Natural killer cell (primary cell): Measurements from ENCODE around the gene OR6N1. TPM values are rescaled to one million over a fixed set of nuclear protein-coding genes. Genes with fewer than 3 reads are reported as not detected.

Experiments used
- ATAC-seq, 3 donors: fragments of 150-1000 bp in 2 of 3; fragments of 200-7000 bp in 1 of 3; cut with Tn5 transposase; 1 replicate in 1 of 3; 2 replicates in 2 of 3; pipeline ENCODE4 v1.10.0; 2021; ENCODE audit warnings: mild to moderate bottlenecking in 2 of 3, moderate library complexity in 2 of 3
- DNase-seq, 2 donors: peaks; one replicate each; pipeline versions ENCODE4 v3.0.0 to v3.0.0-alpha.2; 2013 to 2021; ENCODE audit warnings: mixed read lengths in 1 of 2
- H3K27ac ChIP-seq: one replicate; pipeline ENCODE4 v1.5.1; 2013; ENCODE audit warnings: mild to moderate bottlenecking, low read length
- H3K27me3 ChIP-seq: one replicate; pipeline ENCODE4 v1.6.1; 2013; ENCODE audit warnings: low read length; ENCODE audit not compliant: control insufficient read depth, insufficient read depth
- H3K36me3 ChIP-seq: one replicate; pipeline ENCODE4 v1.6.1; 2013; ENCODE audit warnings: low read length; ENCODE audit not compliant: control insufficient read depth, insufficient read depth
- H3K4me1 ChIP-seq: one replicate; pipeline ENCODE4 v1.6.1; 2013; ENCODE audit warnings: low read length; ENCODE audit not compliant: control insufficient read depth, insufficient read depth
- H3K4me3 ChIP-seq: one replicate; pipeline ENCODE4 v1.5.1; 2013; ENCODE audit warnings: low read length
- H3K9me3 ChIP-seq: one replicate; pipeline ENCODE4 v1.6.1; 2013; ENCODE audit warnings: low read length; ENCODE audit not compliant: control insufficient read depth, insufficient read depth
- H3K27ac Mint-ChIP-seq, 2 donors: one replicate each; pipeline ENCODE4 v1.8.0; 2022; ENCODE audit warnings: mild to moderate bottlenecking in 2 of 2, mixed read lengths in 2 of 2, moderate library complexity in 1 of 2
- H3K27me3 Mint-ChIP-seq, 2 donors: one replicate each; pipeline ENCODE4 v1.8.0; 2022; ENCODE audit warnings: low read depth in 2 of 2, mixed read lengths in 2 of 2
- H3K36me3 Mint-ChIP-seq: one replicate; pipeline ENCODE4 v1.8.0; 2022; ENCODE audit warnings: mixed read lengths
- H3K4me1 Mint-ChIP-seq, 2 donors: one replicate each; pipeline ENCODE4 v1.8.0; 2022; ENCODE audit warnings: mixed read lengths in 2 of 2
- H3K4me3 Mint-ChIP-seq: one replicate; pipeline ENCODE4 v1.8.0; 2022; ENCODE audit warnings: mild to moderate bottlenecking, moderate library complexity, mixed read lengths
- H3K9me3 Mint-ChIP-seq, 2 donors: one replicate each; pipeline ENCODE4 v1.8.0; 2022; ENCODE audit warnings: mixed read lengths in 2 of 2
- CTCF ChIP-seq: fragments of 200-600 bp; IDR thresholded peaks from one replicate; pipeline ENCODE4 v1.8.0; 2022; ENCODE audit warnings: antibody characterized with exemption
- WGBS: methylation state at CpG from one replicate; pipeline ENCODE4 v1.1.7; 2013; ENCODE audit warnings: missing lambda C conversion rate; ENCODE audit not compliant: insufficient coverage; 5-methylcytosine and 5-hydroxymethylcytosine counted together
- intact Hi-C: fragments of 100-400 bp; cut with micrococcal nuclease; formaldehyde crosslinking; loops from one replicate; pipeline ENCODE4 v1.14.2; 2022
- total RNA-seq, 4 donors: library from RNA; stranded (reverse); fragments of 120-200 nt in 1 of 4; gene quantifications; one replicate each; pipeline versions ENCODE4 v1.2.3 to v1.2.4, GENCODE V29; 2013 to 2022

Gene OR6N1
- 1 to 10 TPM in 1 of 3 donors, not detected in 2; 4.0 TPM for total RNA-seq
- not detected for total RNA-seq (2013)

- H3K4me1 ChIP-seq = no peaks in the 10 kb centered on the region
- 95% methylated on average over 3 of the region's 6 CpGs for WGBS
- Mint-ChIP-seq H3K4me1 (no peaks in the 10 kb centered on the region), H3K27ac (no peak within 1 kb of the TSS), H3K36me3 (no peaks in the 10 kb centered on the region), H3K27me3 (peaks cover 8 to 10% of the 10 kb centered on the region in 2 donors), H3K4me3 (no peak within 1 kb of the TSS), H3K9me3 (peaks cover 0 to 2% of the 10 kb centered on the region in 2 donors)
- DNase-seq (no peak), ATAC-seq (no peak)
- intact Hi-C loops = no loop called here
- no peaks in the 10 kb centered on the region for H3K27me3 ChIP-seq
- no peak for TF ChIP-seq CTCF
- H3K36me3 ChIP-seq = no peaks in the 10 kb centered on the region
- no peak within 1 kb of the TSS for H3K4me3 ChIP-seq
- no peak within 1 kb of the TSS for H3K27ac ChIP-seq
- H3K9me3 ChIP-seq = no peaks in the 10 kb centered on the region
Measured at GRCh38 chr1:158771950-158772866, at the start of gene OR6N1. Gene OR6N1, minus strand, starts transcription at chr1:158772195. Its CDS starts 5,513 bp downstream, at chr1:158766682.

GRCh38 chr1:158821723-158822122 lies 49.7 kb upstream of the OR6N1 start:
- Histone ChIP-seq H3K36me3 (no peaks in the 10 kb centered on the region), H3K4me1 (peaks cover 14% of the 10 kb centered on the region), H3K4me3 (no peak overlapping the region), H3K27me3 (no peaks in the 10 kb centered on the region), H3K9me3 (no peaks in the 10 kb centered on the region), H3K27ac (no peak overlapping the region)
- no peak for ATAC-seq
- intact Hi-C loops = no loop called here
- Mint-ChIP-seq H3K9me3 (no peaks in the 10 kb centered on the region), H3K4me3 (no peak overlapping the region), H3K27me3 (no peaks in the 10 kb centered on the region), H3K4me1 (peaks cover 22 to 29% of the 10 kb centered on the region in 2 donors), H3K36me3 (no peaks in the 10 kb centered on the region), H3K27ac (peak overlapping the region in 1 of 2 donors; percentile 12)
- WGBS = no CpG with 5 or more reads among the region's 1 CpG
- TF ChIP-seq CTCF = no peak
- no peak for DNase-seq

GRCh38 chr1:158819461-158820443 lies 47.8 kb upstream of the OR6N1 start:
- Histone ChIP-seq H3K36me3 (no peaks in the 10 kb centered on the region), H3K4me1 (peaks cover 14% of the 10 kb centered on the region), H3K9me3 (no peaks in the 10 kb centered on the region), H3K27ac (peak overlapping the region; percentile 63), H3K4me3 (no peak overlapping the region), H3K27me3 (no peaks in the 10 kb centered on the region)
- DNase-seq (peak in 1 of 2 donors; percentile 46), ATAC-seq (peak; percentile 94 to 97 (median 97))
- peaks cover 22 to 29% of the 10 kb centered on the region in 2 donors for H3K4me1 Mint-ChIP-seq
- H3K4me3 Mint-ChIP-seq = peak overlapping the region; percentile 84
- intact Hi-C loops = loop anchor here (2.0 kb wide), 2 partner anchors 111 to 189 kb away; partner anchors contain the start of genes IFI16 and PYHIN1
- H3K27me3 Mint-ChIP-seq = no peaks in the 10 kb centered on the region
- H3K9me3 Mint-ChIP-seq = no peaks in the 10 kb centered on the region
- WGBS = 75% methylated on average over 4 of the region's 7 CpGs
- H3K36me3 Mint-ChIP-seq = no peaks in the 10 kb centered on the region
- peak overlapping the region; percentile 85 to 87 for H3K27ac Mint-ChIP-seq
- no peak for TF ChIP-seq CTCF
